ENCODE results near the gene OBSCN.

Gene OBSCN

DNA sequence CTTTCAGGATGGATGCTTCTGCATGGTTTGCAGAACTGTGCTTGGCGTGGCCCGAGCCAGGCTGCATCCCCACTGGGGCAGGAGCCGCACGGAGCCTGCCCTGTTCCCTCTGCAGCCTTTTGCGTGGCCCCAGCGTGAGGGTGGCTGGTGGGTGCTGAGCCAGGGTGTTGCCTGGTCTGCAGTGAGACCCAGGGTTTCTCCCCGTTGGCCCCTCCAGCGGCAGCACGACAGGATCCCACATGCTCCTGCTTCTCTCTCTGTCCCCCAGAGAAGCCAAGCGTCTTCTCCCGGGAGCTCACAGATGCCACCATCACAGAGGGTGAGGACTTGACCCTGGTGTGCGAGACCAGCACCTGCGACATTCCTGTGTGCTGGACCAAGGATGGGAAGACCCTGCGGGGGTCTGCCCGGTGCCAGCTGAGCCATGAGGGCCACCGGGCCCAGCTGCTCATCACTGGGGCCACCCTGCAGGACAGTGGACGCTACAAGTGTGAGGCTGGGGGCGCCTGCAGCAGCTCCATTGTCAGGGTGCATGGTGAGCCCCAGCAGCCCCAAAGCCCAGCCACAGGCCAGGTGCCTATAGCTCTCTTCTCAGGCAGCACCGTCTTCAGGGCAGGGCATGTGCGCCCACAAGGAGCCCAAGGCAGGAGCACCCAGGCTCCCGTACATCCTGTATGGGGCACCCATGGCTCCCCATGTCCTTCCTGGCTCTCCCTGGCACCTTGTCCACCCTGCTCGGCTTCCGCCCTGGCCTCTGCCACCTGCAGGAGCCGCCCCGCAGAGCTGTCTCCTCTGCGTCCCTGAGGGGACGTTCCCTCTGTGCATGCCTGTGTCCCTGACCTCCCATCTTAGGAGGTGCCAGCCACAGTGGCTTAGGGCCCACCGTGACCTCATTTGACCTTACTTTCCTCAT, 78.9 kb downstream of the OBSCN start:
- TF ChIP-seq CTCF (IDR thresholded peaks at IDR 0.05; ENCODE audit: low read depth, low read length), result no peak
- peak; percentile 8 for DNase-seq
- Histone ChIP-seq H3K4me3 (ENCODE audit: low read depth, low read length) (no peak overlapping the region), H3K9me3 (no peaks in the 10 kb centered on the region), H3K36me3 (no peaks in the 10 kb centered on the region), H3K4me1 (no peaks in the 10 kb centered on the region), H3K27me3 (no peaks in the 10 kb centered on the region)

GRCh38 chr1:228287541-228288425, 79.9 kb downstream of the OBSCN start:
- no peak for DNase-seq
- H3K9me3 ChIP-seq, result no peaks in the 10 kb centered on the region
- TF ChIP-seq CTCF (IDR thresholded peaks at IDR 0.05; ENCODE audit: low read depth, low read length), result no peak
- H3K27me3 ChIP-seq, result no peaks in the 10 kb centered on the region
- H3K4me3 ChIP-seq (ENCODE audit: low read depth, low read length), result no peak overlapping the region
- H3K36me3 ChIP-seq, result no peaks in the 10 kb centered on the region
- no peaks in the 10 kb centered on the region for H3K4me1 ChIP-seq

- Histone ChIP-seq H3K4me3 (ENCODE audit: low read depth, low read length) (no peak overlapping the region), H3K4me1 (no peaks in the 10 kb centered on the region), H3K27me3 (no peaks in the 10 kb centered on the region), H3K9me3 (no peaks in the 10 kb centered on the region), H3K36me3 (no peaks in the 10 kb centered on the region)
- TF ChIP-seq CTCF (IDR thresholded peaks at IDR 0.05; ENCODE audit: low read depth, low read length), result no peak
- peak; percentile 6 for DNase-seq
Observed at GRCh38 chr1:228288536-228289238, 80.8 kb downstream of the OBSCN start.

GRCh38 chr1:228289239-228289849, 81.5 kb downstream of the OBSCN start:
- H3K36me3 ChIP-seq, result no peaks in the 10 kb centered on the region

More at GRCh38 chr1:228289239-228289849, 81.5 kb downstream of the OBSCN start:
- Histone ChIP-seq H3K4me3 (ENCODE audit: low read depth, low read length) (no peak overlapping the region), H3K27me3 (no peaks in the 10 kb centered on the region), H3K4me1 (no peaks in the 10 kb centered on the region), H3K9me3 (no peaks in the 10 kb centered on the region)
- DNase-seq, result peak; percentile 4
- no peak for TF ChIP-seq CTCF (IDR thresholded peaks at IDR 0.05; ENCODE audit: low read depth, low read length)
